GM19372 (cell line): Measurements from ENCODE around the gene AOPEP.

Experiments
- ATAC-seq: cut with Tn5 transposase; IDR thresholded peaks from one replicate; pipeline ENCODE4 v1.9.1; 2021; ENCODE audit warnings: mild to moderate bottlenecking, low read depth, moderate library complexity; ENCODE audit not compliant: unreplicated experiment

The AOPEP gene

GRCh38 chr9:95135756-95136155 is 409.3 kb downstream of the AOPEP start:
- no peak for ATAC-seq
